Smooth muscle cell (in vitro differentiated cells): Measurements from ENCODE around the gene NR5A1. TPM values are rescaled to one million over a fixed set of nuclear protein-coding genes. Genes with fewer than 3 reads are reported as not detected.

ENCODE experiments used
- DNase-seq: peaks from one replicate; lab custom pipeline; 2025; ENCODE audit not compliant: unreplicated experiment; lab: John Stamatoyannopoulos, UW
- H2AFZ ChIP-seq: fragments of 200-600 bp; sonication (generic); 2 replicates; pipeline ENCODE4 v1.6.0; 2016; ENCODE audit warnings: antibody characterized with exemption, low read depth, mild to moderate bottlenecking
- H3F3A ChIP-seq: fragments of 200-600 bp; sonication (generic); 2 replicates; pipeline ENCODE4 v1.6.0; 2017; ENCODE audit warnings: antibody characterized with exemption, low read depth
- H3K27ac ChIP-seq: fragments of 200-600 bp; sonication (generic); 2 replicates; pipeline ENCODE4 v1.5.1; 2016; ENCODE audit warnings: low read depth, mild to moderate bottlenecking
- H3K27me3 ChIP-seq: fragments of 200-600 bp; sonication (generic); 2 replicates; pipeline ENCODE4 v1.6.1; 2016; ENCODE audit warnings: low read depth, mild to moderate bottlenecking
- H3K36me3 ChIP-seq: fragments of 200-600 bp; sonication (generic); 2 replicates; pipeline ENCODE4 v1.5.1; 2016; ENCODE audit warnings: low read depth
- H3K4me1 ChIP-seq: fragments of 200-600 bp; sonication (generic); 2 replicates; pipeline ENCODE4 v1.5.1; 2016; ENCODE audit warnings: low read depth
- H3K4me2 ChIP-seq: fragments of 200-600 bp; sonication (generic); 2 replicates; pipeline ENCODE4 v1.6.0; 2016; ENCODE audit warnings: mild to moderate bottlenecking
- H3K4me3 ChIP-seq: fragments of 200-600 bp; sonication (generic); 2 replicates; pipeline ENCODE4 v1.5.1; 2016; ENCODE audit warnings: mild to moderate bottlenecking
- H3K79me2 ChIP-seq: fragments of 200-600 bp; sonication (generic); 2 replicates; pipeline ENCODE4 v1.6.0; 2016; ENCODE audit warnings: low read depth, mild to moderate bottlenecking
- H3K9ac ChIP-seq: fragments of 200-600 bp; sonication (generic); 2 replicates; pipeline ENCODE4 v1.6.0; 2016; ENCODE audit warnings: low read depth
- H3K9me3 ChIP-seq: fragments of 200-600 bp; sonication (generic); replicated peaks from 2 replicates; pipeline ENCODE4 v1.5.1; 2016; ENCODE audit warnings: low read depth
- H4K20me1 ChIP-seq: fragments of 200-600 bp; sonication (generic); 2 replicates; pipeline ENCODE4 v1.6.0; 2016; ENCODE audit warnings: low read depth
- WGBS: methylation state at CpG from one replicate; pipeline ENCODE4 v1.1.7; 2016; ENCODE audit warnings: low lambda C conversion rate; 5-methylcytosine and 5-hydroxymethylcytosine counted together
- polyA plus RNA-seq: library from polyadenylated mRNA; unstranded; fragments of >200 nt; fragmentation: Nextera tagmentation; extraction: Ambion mirVana; gene quantifications from 2 replicates; pipeline ENCODE4 v1.2.1, GENCODE V29; 2016
- total RNA-seq: library from RNA; depleted of rRNA; stranded (reverse); fragments of >200 nt; gene quantifications from 2 replicates; pipeline ENCODE4 v1.2.3, GENCODE V29; 2014
- TF ChIP-seq, protein P1 (sequence below): fragments of 200-600 bp; sonication (generic); IDR thresholded peaks from 2 replicates; pipeline ENCODE4 v1.5.1; 2017; ENCODE audit warnings: borderline replicate concordance, mild to moderate bottlenecking, antibody characterized with exemption; ENCODE audit not compliant: insufficient read depth, poor library complexity, severe bottlenecking

Gene NR5A1
- total and polyA plus RNA-seq, 2 experiments from 2014 or later, result not detected

DNA sequence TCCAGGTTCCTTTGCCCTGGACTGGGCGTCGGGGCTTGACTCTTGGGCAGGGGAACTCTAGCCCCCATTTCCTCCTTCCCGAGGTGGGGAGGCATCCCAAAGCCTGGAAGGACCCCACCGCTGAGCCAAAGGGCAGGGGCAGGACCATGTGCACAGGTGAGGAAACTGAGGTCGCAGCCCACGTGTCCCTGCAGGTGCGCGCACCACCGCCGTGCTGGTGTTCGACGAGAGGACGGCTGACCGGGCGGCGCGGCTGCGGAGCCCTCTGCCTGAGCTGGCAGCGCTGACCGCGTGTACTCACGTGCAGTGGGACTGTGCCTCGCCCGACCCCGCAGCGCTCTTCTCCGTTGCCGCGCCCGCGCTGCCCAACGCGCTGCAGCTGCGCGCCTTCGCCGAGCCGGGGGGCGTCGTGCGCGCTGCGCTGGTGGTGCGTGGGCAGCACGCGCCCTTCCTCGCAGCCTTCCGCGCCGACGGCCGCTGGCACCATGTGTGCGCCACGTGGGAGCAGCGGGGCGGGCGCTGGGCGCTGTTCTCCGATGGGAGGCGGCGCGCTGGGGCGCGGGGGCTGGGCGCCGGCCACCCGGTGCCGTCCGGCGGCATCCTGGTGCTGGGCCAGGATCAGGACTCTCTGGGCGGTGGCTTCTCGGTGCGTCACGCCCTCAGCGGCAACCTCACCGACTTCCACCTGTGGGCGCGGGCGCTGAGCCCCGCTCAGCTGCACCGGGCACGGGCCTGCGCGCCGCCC lies 54.2 kb downstream of the NR5A1 start:
- Histone ChIP-seq H3K9ac (no peak overlapping the region), H3K9me3 (no peaks in the 10 kb centered on the region), H3K79me2 (no peaks in the 10 kb centered on the region), H3K4me1 (peaks cover 8% of the 10 kb centered on the region), H3K27ac (no peak overlapping the region), H3K4me2 (peak overlapping the region; percentile 78), H3F3A (no peaks in the 10 kb centered on the region), H4K20me1 (no peaks in the 10 kb centered on the region), H3K27me3 (peaks cover 36% of the 10 kb centered on the region), H2AFZ (no peak overlapping the region), H3K4me3 (peak overlapping the region; percentile 26), H3K36me3 (no peaks in the 10 kb centered on the region)
- no peak for DNase-seq
- WGBS, result 55% methylated on average over 77 of the region's 85 CpGs
- TF ChIP-seq, protein P1, sequence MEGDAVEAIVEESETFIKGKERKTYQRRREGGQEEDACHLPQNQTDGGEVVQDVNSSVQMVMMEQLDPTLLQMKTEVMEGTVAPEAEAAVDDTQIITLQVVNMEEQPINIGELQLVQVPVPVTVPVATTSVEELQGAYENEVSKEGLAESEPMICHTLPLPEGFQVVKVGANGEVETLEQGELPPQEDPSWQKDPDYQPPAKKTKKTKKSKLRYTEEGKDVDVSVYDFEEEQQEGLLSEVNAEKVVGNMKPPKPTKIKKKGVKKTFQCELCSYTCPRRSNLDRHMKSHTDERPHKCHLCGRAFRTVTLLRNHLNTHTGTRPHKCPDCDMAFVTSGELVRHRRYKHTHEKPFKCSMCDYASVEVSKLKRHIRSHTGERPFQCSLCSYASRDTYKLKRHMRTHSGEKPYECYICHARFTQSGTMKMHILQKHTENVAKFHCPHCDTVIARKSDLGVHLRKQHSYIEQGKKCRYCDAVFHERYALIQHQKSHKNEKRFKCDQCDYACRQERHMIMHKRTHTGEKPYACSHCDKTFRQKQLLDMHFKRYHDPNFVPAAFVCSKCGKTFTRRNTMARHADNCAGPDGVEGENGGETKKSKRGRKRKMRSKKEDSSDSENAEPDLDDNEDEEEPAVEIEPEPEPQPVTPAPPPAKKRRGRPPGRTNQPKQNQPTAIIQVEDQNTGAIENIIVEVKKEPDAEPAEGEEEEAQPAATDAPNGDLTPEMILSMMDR, result no peak

- no peak overlapping the region for H3K27ac ChIP-seq
- no peak overlapping the region for H3K4me3 ChIP-seq
- WGBS, result 94% methylated on average over 19 of the region's 19 CpGs
- no peaks in the 10 kb centered on the region for H3F3A ChIP-seq
- H3K36me3 ChIP-seq, result no peaks in the 10 kb centered on the region
- H3K4me2 ChIP-seq, result no peak overlapping the region
- H3K27me3 ChIP-seq, result peaks cover 36% of the 10 kb centered on the region
- TF ChIP-seq, protein P1, result no peak
- no peak overlapping the region for H2AFZ ChIP-seq
- H3K79me2 ChIP-seq, result no peaks in the 10 kb centered on the region
- DNase-seq, result no peak
- no peaks in the 10 kb centered on the region for H4K20me1 ChIP-seq
- no peaks in the 10 kb centered on the region for H3K9me3 ChIP-seq
- peaks cover 8% of the 10 kb centered on the region for H3K4me1 ChIP-seq
- H3K9ac ChIP-seq, result no peak overlapping the region
Observed at GRCh38 chr9:124452326-124452725, 54.9 kb downstream of the NR5A1 start.

DNA sequence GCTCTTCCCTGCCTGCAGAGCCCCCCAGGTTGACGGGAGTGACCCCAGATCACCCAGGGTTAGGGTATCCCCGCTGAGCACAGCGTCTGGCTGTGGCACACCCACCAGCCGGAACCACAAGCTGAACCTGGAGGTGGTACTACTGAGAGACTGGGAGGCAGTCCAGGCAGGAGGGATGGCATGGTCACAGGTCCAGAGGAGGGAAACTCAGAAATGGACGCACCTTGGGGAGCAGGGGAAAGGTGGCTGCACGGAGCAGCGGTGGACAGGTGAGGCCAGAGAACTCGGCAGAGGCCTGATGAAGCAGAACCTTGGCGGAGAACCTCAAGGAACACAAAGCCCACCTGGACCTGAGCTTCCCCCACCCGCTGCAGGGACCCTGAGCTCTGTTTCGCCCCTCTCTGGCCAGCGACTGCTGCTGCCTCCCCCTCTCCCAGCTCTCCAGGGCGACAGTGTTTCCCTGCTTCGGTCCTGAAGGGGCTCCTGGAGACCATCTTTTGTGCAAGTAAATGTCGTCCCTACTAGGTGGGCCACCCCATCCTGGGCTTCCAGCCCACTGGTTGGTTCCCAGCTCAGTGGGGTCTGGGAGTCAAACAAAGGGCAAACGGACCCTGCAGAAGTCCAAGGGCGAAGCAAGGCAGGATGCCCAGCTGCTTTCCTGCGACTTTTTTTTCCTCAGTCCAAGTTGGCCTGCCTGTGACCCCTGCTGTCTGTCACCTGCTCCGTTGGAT lies 56.1 kb downstream of the NR5A1 start:
- H3K4me2 ChIP-seq, result peak overlapping the region; percentile 78
- H3K9ac ChIP-seq, result no peak overlapping the region
- peak overlapping the region; percentile 88 for H2AFZ ChIP-seq
- TF ChIP-seq, protein P1, result no peak
- H3K27me3 ChIP-seq, result peaks cover 36% of the 10 kb centered on the region
- no peaks in the 10 kb centered on the region for H3F3A ChIP-seq
- H3K4me1 ChIP-seq, result peaks cover 8% of the 10 kb centered on the region
- no peaks in the 10 kb centered on the region for H4K20me1 ChIP-seq
- WGBS, result 66% methylated on average over 19 of the region's 19 CpGs
- no peak overlapping the region for H3K27ac ChIP-seq
- H3K4me3 ChIP-seq, result peak overlapping the region; percentile 34
- H3K36me3 ChIP-seq, result no peaks in the 10 kb centered on the region
- H3K9me3 ChIP-seq, result no peaks in the 10 kb centered on the region
- DNase-seq, result no peak
- H3K79me2 ChIP-seq, result no peaks in the 10 kb centered on the region
